Keratinocyte (primary cell): ENCODE data around the gene RPRML. TPM values are rescaled to one million over a fixed set of nuclear protein-coding genes. Genes with fewer than 3 reads are reported as not detected.
A peak's percentile ranks its signal among the peaks of the same experiment; 100 is the strongest.

Experiments used
- DNase-seq: peaks from one replicate; pipeline ENCODE4 v3.0.0-alpha.2; 2011; ENCODE audit warnings: low read depth, missing footprints, low spot score
- FAIRE-seq: peaks from 2 replicates; lab custom pipeline; 2011; peaks lifted over from hg19 to GRCh38; lab: Jason Lieb, UNC
- H2AFZ ChIP-seq: 2 replicates; pipeline ENCODE4 v1.6.0; 2012; ENCODE audit warnings: low read length, control low read depth, inconsistent platforms; ENCODE audit not compliant: control insufficient read depth
- H3K27ac ChIP-seq: 2 replicates; pipeline ENCODE4 v1.5.1; 2011; ENCODE audit warnings: low read length; ENCODE audit not compliant: control insufficient read depth, insufficient read depth
- H3K27me3 ChIP-seq: 3 replicates; pipeline ENCODE4 v1.6.0; 2011; ENCODE audit warnings: low read length; ENCODE audit not compliant: control insufficient read depth, insufficient read depth; ENCODE audit errors: extremely low read depth
- H3K36me3 ChIP-seq, 2 experiments: 2 replicates in 1 of 2; 3 replicates in 1 of 2; pipeline ENCODE4 v1.5.1; 2011; ENCODE audit warnings: low read length in 2 of 2, mild to moderate bottlenecking in 1 of 2; ENCODE audit not compliant: control insufficient read depth in 2 of 2, insufficient read depth in 2 of 2; ENCODE audit errors: extremely low read depth in 1 of 2
- H3K4me1 ChIP-seq: 3 replicates; pipeline ENCODE4 v1.5.1; 2011; ENCODE audit warnings: low read length; ENCODE audit not compliant: control insufficient read depth, insufficient read depth; ENCODE audit errors: extremely low read depth
- H3K4me2 ChIP-seq: 3 replicates; pipeline ENCODE4 v1.6.0; 2011; ENCODE audit warnings: low read depth, low read length; ENCODE audit not compliant: control insufficient read depth, insufficient read depth; ENCODE audit errors: extremely low read depth
- H3K4me3 ChIP-seq, 3 experiments: fragments of 200-600 bp in 1 of 3; sonication (generic) in 1 of 3; 2 replicates in 2 of 3; 3 replicates in 1 of 3; pipeline ENCODE4 v1.5.1; 2011 to 2016; ENCODE audit warnings: low read length in 3 of 3, mild to moderate bottlenecking in 3 of 3, control low read depth in 2 of 3, inconsistent platforms in 1 of 3, low read depth in 1 of 3, mixed read lengths in 1 of 3, mixed run types in 1 of 3, moderate library complexity in 1 of 3; ENCODE audit not compliant: control insufficient read depth in 2 of 3, insufficient read depth in 2 of 3; ENCODE audit errors: extremely low read depth in 1 of 3
- H3K79me2 ChIP-seq: 2 replicates; pipeline ENCODE4 v1.6.0; 2012; ENCODE audit warnings: low read length; ENCODE audit not compliant: control insufficient read depth, insufficient read depth
- H3K9ac ChIP-seq: 3 replicates; pipeline ENCODE4 v1.6.0; 2011; ENCODE audit warnings: low read length; ENCODE audit not compliant: control insufficient read depth, insufficient read depth; ENCODE audit errors: extremely low read depth
- H3K9me1 ChIP-seq: 3 replicates; pipeline ENCODE4 v1.6.0; 2011; ENCODE audit warnings: low read length; ENCODE audit not compliant: control insufficient read depth, insufficient read depth; ENCODE audit errors: extremely low read depth
- H3K9me3 ChIP-seq: 2 replicates; pipeline ENCODE4 v1.5.1; 2012; ENCODE audit warnings: low read depth, low read length; ENCODE audit not compliant: control insufficient read depth
- H4K20me1 ChIP-seq: 3 replicates; pipeline ENCODE4 v1.6.0; 2011; ENCODE audit warnings: low read length; ENCODE audit not compliant: control insufficient read depth, insufficient read depth; ENCODE audit errors: extremely low read depth
- CTCF ChIP-seq, 3 experiments: IDR thresholded peaks in 1 of 3; conservative IDR thresholded peaks in 1 of 3; optimal IDR thresholded peaks in 1 of 3; 2 replicates in 2 of 3; 3 replicates in 1 of 3; pipeline versions ENCODE3 to v1.5.1; 2011; ENCODE audit warnings: low read length in 3 of 3, mild to moderate bottlenecking in 3 of 3, moderate library complexity in 2 of 3, control low read depth in 1 of 3, inconsistent platforms in 1 of 3; ENCODE audit not compliant: insufficient read depth in 2 of 3; ENCODE audit errors: extremely low read depth in 1 of 3
- EZH2 ChIP-seq: IDR thresholded peaks from one replicate; pipeline ENCODE4 v1.6.1; 2012; ENCODE audit warnings: inconsistent platforms, mild to moderate bottlenecking, low read length, moderate library complexity
- dilution Hi-C: fragments of 300-500 bp; cut with MboI; formaldehyde crosslinking; loops from one replicate; pipeline ENCODE4 v1.7.0; 2020; ENCODE audit warnings: low sequenced_read_pairs; ENCODE audit not compliant: extremely low pct_ligation_motif_present
- polyA plus RNA-seq, 5 experiments: library from polyadenylated mRNA; depleted of rRNA in 3 of 5; stranded (reverse) in 3 of 5; stranded (forward) in 1 of 5; unstranded in 1 of 5; fragments of >200 nt; gene quantifications; 1 replicate in 1 of 5; 2 replicates in 3 of 5; 3 replicates in 1 of 5; pipeline versions ENCODE4 v1.2.1 to v1.2.3, GENCODE V29; 2011 to 2012; ENCODE audit warnings: missing spikeins in 2 of 5, low read depth in 1 of 5, low replicate concordance in 1 of 5

Gene RPRML
- polyA plus RNA-seq, 1 donor (not counting 4 experiments of a cell fraction or from before 2014, with no cell fraction given): not detected

- Histone ChIP-seq H3K4me2 (no peak overlapping the region), H3K9ac (no peak overlapping the region), H3K27ac (peak overlapping the region; percentile 76), H3K36me3 (peaks cover 34 to 47% of the 10 kb centered on the region in 2 experiments), H3K9me3 (no peaks in the 10 kb centered on the region), H3K27me3 (no peaks in the 10 kb centered on the region), H3K4me3 (no peak overlapping the region), H3K4me1 (peaks cover 25% of the 10 kb centered on the region), H4K20me1 (peaks cover 21% of the 10 kb centered on the region), H3K79me2 (peaks cover 44% of the 10 kb centered on the region), H2AFZ (no peak overlapping the region), H3K9me1 (peaks cover 6% of the 10 kb centered on the region)
- DNase-seq: no peak
- TF ChIP-seq EZH2 (no peak), CTCF (optimal IDR thresholded peaks at IDR 0.05 in 1 of 3, IDR thresholded peaks at IDR 0.05 in 1 of 3, conservative IDR thresholded peaks at IDR 0.05 in 1 of 3; ENCODE audit: extremely low read depth in 1 of 3, insufficient read depth in 2 of 3, low read length in 3 of 3) (no peak)
- FAIRE-seq: no peak
- dilution Hi-C loops: no loop called here
These were observed 49.0 kb downstream of the RPRML start for GRCh38 chr17:46930051-46930450.

- FAIRE-seq (peak; percentile 93), DNase-seq (peak; percentile 76)
- Histone ChIP-seq H3K9me3 (no peaks in the 10 kb centered on the region), H3K4me2 (peak overlapping the region; percentile 60), H2AFZ (no peak overlapping the region), H3K9ac (peak overlapping the region; percentile 34), H3K9me1 (peaks cover 6% of the 10 kb centered on the region), H3K79me2 (peaks cover 50% of the 10 kb centered on the region), H4K20me1 (peaks cover 21% of the 10 kb centered on the region), H3K36me3 (peaks cover 30 to 41% of the 10 kb centered on the region in 2 experiments), H3K4me1 (peaks cover 29% of the 10 kb centered on the region), H3K27me3 (no peaks in the 10 kb centered on the region), H3K4me3 (peak overlapping the region in 1 of 3 experiments; percentile 24), H3K27ac (peak overlapping the region; percentile 76)
- TF ChIP-seq CTCF (optimal IDR thresholded peaks at IDR 0.05 in 1 of 3, IDR thresholded peaks at IDR 0.05 in 1 of 3, conservative IDR thresholded peaks at IDR 0.05 in 1 of 3; ENCODE audit: extremely low read depth in 1 of 3, insufficient read depth in 2 of 3, low read length in 3 of 3) (no peak), EZH2 (no peak)
- dilution Hi-C loops: no loop called here
These were observed 49.6 kb downstream of the RPRML start for GRCh38 chr17:46929413-46929812.
